GM18505 (cell line): ENCODE data around the gene CHIA.

Experiments used
- ATAC-seq: cut with Tn5 transposase; IDR thresholded peaks from one replicate; pipeline ENCODE4 v1.9.1; 2021; ENCODE audit not compliant: unreplicated experiment
- POLR2A ChIP-seq: IDR thresholded peaks from 4 replicates; pipeline ENCODE4 v1.6.1; 2011; ENCODE audit warnings: borderline replicate concordance; ENCODE audit not compliant: insufficient read depth, insufficient read length; ENCODE audit errors: extremely low read depth

Gene CHIA

DNA sequence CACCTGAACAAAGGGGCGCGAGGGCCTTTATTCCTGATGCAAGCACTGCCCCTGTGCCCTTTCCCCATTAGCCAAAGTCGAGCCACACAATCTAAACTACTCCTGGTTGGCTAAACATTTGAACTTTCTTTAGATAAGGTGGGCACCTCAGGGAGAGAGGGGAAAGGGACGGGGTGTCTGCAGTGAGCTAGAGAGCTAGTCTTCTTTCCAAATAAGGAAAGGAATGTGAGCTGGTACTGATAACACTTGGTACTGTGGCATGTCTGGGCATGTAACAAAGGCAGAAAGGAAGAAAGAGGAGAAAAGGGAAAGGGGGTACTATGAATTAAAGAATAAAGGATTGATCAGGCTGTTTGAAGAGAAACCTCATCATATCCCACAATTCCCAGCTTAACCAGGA lies 74.0 kb downstream of the CHIA start:
- no peak for TF ChIP-seq POLR2A
- no peak for ATAC-seq

DNA sequence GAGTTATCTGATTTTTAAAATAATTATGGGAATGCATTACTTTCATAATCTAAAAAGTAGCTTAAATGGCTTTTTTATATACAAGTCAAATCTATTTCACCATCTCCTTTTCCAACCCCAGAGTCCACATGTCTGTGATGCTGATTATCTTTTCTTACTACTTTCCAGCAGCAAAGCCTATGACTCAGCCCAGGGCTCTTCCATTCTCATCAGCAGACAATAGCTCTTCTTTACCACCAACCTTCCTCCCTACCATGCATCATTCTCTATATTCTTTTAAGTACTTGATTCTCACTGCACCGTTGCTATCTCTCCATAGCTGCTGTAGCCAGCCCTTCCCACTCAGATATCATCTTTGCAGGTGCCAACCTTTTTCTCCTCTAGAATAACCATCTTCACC lies 75.6 kb downstream of the CHIA start:
- no peak for ATAC-seq
- TF ChIP-seq POLR2A = no peak

DNA sequence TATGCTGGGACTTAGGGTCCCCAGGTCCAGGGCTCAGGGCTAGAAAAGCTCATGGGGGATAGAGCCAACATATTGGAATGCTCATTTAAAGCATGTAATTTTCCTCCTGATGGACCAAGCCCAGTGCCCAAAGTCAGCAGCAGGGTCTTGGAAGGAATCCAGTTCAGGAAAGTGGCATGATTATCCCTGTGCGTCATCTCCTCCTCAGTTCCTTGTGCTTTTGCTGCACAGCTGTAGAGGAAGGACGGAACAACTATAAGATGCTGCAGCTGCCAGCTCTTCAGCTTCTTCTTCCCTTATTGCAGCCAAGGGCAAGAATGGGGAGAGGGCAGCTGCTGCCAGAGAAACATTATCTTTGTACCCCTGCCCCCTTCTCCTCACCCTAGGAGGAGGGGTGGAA lies 78.5 kb downstream of the CHIA start:
- ATAC-seq = no peak
- TF ChIP-seq POLR2A = no peak

DNA sequence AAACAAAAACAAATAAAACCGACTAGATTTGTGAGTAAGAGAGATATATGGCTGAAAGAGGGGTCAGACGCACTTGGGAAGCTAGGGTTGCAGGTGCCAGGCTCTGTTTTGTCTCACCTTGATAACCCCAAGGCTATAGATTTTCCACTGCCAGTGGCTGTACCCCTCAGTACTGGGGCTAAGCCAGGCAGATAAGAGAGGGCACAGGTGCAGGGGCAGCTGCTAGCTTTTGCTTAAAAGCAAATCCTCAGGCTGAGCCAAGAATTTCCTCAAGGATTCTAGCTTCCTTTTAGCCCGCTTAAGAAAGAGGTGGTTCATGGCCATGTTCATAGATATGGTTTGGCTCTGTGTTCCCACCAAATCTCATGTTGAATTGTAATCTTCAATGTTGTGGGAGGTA lies 79.0 kb downstream of the CHIA start:
- no peak for ATAC-seq
- no peak for TF ChIP-seq POLR2A
